Heart left ventricle (tissue), 16 donors: Measurements from ENCODE around the gene IP6K2. TPM values are rescaled to one million over a fixed set of nuclear protein-coding genes. Genes with fewer than 3 reads are reported as not detected.

Source experiments
- ATAC-seq, 4 donors: fragments of 200-7000 bp; cut with Tn5 transposase; one replicate each; pipeline ENCODE4 v1.9.1; 2020 to 2022; ENCODE audit warnings: moderate library complexity in 4 of 4, mild to moderate bottlenecking in 3 of 4, moderate number of reproducible peaks in 1 of 4
- DNase-seq, 5 donors: peaks; one replicate each; pipeline ENCODE4 v3.0.0-alpha.2; 2020
- H3K27ac ChIP-seq, 12 donors: fragments of 200-600 bp; sonication (generic) in 4 of 12; one replicate each; pipeline versions ENCODE4 v1.5.0 to v1.8.0; 2016 to 2022; ENCODE audit warnings: mild to moderate bottlenecking in 2 of 12
- H3K27me3 ChIP-seq, 9 donors: fragments of 200-600 bp; sonication (generic) in 2 of 9; one replicate each; pipeline versions ENCODE4 v1.5.1 to v1.8.0; 2016 to 2022; ENCODE audit warnings: mild to moderate bottlenecking in 3 of 9
- H3K36me3 ChIP-seq, 9 donors: fragments of 200-600 bp; sonication (generic) in 2 of 9; one replicate each; pipeline versions ENCODE4 v1.5.0 to v1.8.0; 2018 to 2022; ENCODE audit warnings: mild to moderate bottlenecking in 2 of 9
- H3K4me1 ChIP-seq, 12 donors: fragments of 200-600 bp; sonication (generic) in 4 of 12; one replicate each; pipeline versions ENCODE4 v1.5.0 to v1.8.0; 2016 to 2022; ENCODE audit warnings: mild to moderate bottlenecking in 3 of 12
- H3K4me3 ChIP-seq, 12 donors: fragments of 200-600 bp; sonication (generic) in 4 of 12; one replicate each; pipeline versions ENCODE4 v1.5.0 to v1.8.0; 2017 to 2022; ENCODE audit warnings: mild to moderate bottlenecking in 9 of 12, moderate library complexity in 4 of 12
- H3K9me3 ChIP-seq, 12 donors: fragments of 200-600 bp; sonication (generic) in 4 of 12; one replicate each; pipeline versions ENCODE4 v1.5.0 to v1.8.0; 2016 to 2022; ENCODE audit warnings: mild to moderate bottlenecking in 1 of 12
- POLR2A ChIP-seq, 2 donors: fragments of 450-650 bp; IDR thresholded peaks; one replicate each; pipeline ENCODE4 v1.6.1; 2017; ENCODE audit warnings: antibody characterized with exemption in 2 of 2, mild to moderate bottlenecking in 2 of 2, moderate library complexity in 2 of 2
- WGBS, 4 donors: extraction: QIAGEN DNeasy Blood & Tissue Kit in 2 of 4; methylation state at CpG; one replicate each; pipeline versions ENCODE4 v1.1.5 to v1.1.7; 2013 to 2018; 5-methylcytosine and 5-hydroxymethylcytosine counted together
- intact Hi-C, 10 donors: fragments of 100-400 bp; cut with DNase I; formaldehyde crosslinking; loops; one replicate each; pipeline versions ENCODE4 v1.11.1 to v1.14.2; 2022
- polyA plus RNA-seq, 2 donors: library from polyadenylated mRNA; stranded (reverse); fragments of 200-250 nt; gene quantifications; one replicate each; pipeline ENCODE4 v1.2.3, GENCODE V29; 2013
- total RNA-seq, 9 donors: library from RNA; depleted of rRNA in 2 of 9; stranded (reverse); fragments of >200 nt in 2 of 9; fragmentation: NEBNext Ultra II Directional in 3 of 9; extraction: Animal tissue kit (Norgen Biotek cat#: 25700) in 3 of 9; gene quantifications; one replicate each; pipeline versions ENCODE4 v1.1.0 to v1.2.4, GENCODE V29; 2016 to 2023
- TF ChIP-seq, protein P1 (sequence below), 12 donors: fragments of 200-600 bp; sonication (generic) in 4 of 12; IDR thresholded peaks; one replicate each; pipeline versions ENCODE4 v1.5.0 to v1.8.0; 2018 to 2022; ENCODE audit warnings: antibody characterized with exemption in 12 of 12, mild to moderate bottlenecking in 5 of 12
- donor health status: ischemic (EF 13 %, LVEDD 7.1; RV severe dilation, severe dysfunction).
- donor health status: healthy with polysubstance abuse.
- donor health status: DM: no; HTN: yes; CAD: no.
- donor health status: DM: no; HTN: no; CAD: no.
- donor health status: ischemic (EF 25% LVEDD 6.9; RV normal size, moderate dysfunction).
- donor health status: ischemic (EF 25% LVEDD 5.7; RV mildly dilated, moderate dysfunction).
- donor health status: healthy.
- donor health status: DM: yes; HTN: yes; CAD: no.
- donor health status: ischemic (EF 35%, LVEDD 5.7; RV mildly dilated, moderate dysfunction).
- donor health status: nonischemic (EF 11% LVEDD 7.7; RV severe dilation, severe dysfunction).
- donor health status: DM: yes; HTN: yes; CAD: no.
- donor health status: PGD.
- donor health status: ischemic (EF 29% LVEDD 5.4; RV normal size, mild dysfunction).
- donor health status: nonischemic (EF 23%, LVEDD 6.1; RV moderate dilation, normal function).

Gene IP6K2
- total and polyA plus RNA-seq, 11 donors, result 14.1 to 42.7 (median 26.2) TPM

DNA sequence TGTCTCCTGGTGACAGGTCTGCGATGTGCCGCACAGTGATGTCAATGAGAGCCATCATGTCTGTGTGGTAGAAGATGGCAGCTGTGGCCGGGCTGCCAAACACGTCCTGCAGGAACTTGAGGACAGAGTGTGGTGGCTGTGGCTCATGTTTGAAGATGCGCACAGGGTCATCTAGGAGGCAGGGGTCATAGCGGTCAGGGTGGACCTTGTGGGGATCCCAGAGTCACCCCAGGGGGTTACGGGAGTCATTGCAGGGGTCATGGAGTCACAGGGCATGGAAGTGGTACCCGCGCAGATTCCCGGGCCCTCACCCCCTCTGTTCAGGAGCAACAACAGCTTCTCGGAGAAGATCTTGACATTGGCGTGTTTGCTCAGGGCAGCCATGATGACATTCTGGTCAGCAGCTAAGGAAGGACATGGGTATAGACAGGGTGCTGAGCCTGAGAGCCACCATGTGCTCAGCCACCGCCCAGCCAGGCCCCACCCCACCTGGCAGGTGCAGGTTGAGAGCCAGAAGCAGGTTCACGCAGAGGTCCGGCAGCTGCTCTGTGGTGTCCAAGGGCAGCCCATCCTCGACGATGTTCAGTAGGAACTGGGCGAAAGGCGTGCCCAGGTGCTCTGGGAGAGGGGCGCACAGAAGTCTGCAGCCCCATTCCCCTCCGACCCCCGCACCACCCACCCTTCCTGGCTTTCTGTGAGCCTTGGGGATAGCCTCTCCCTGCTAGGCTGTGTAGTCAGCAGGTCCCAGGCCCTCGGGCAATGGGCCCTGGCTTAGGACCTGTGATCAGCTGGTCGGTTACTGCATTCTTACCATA, 38.2 kb downstream of the IP6K2 start:
- DNase-seq, result no peak
- Histone ChIP-seq H3K36me3 (peaks cover 0 to 88% (median 78%) of the 10 kb centered on the region in 9 donors), H3K27ac (no peak overlapping the region), H3K4me1 (peaks cover 0 to 11% (median 9%) of the 10 kb centered on the region in 12 donors), H3K27me3 (no peaks in the 10 kb centered on the region), H3K4me3 (no peak overlapping the region), H3K9me3 (no peaks in the 10 kb centered on the region)
- no peak for TF ChIP-seq POLR2A (IDR thresholded peaks at IDR 0.05)
- TF ChIP-seq, protein P1, sequence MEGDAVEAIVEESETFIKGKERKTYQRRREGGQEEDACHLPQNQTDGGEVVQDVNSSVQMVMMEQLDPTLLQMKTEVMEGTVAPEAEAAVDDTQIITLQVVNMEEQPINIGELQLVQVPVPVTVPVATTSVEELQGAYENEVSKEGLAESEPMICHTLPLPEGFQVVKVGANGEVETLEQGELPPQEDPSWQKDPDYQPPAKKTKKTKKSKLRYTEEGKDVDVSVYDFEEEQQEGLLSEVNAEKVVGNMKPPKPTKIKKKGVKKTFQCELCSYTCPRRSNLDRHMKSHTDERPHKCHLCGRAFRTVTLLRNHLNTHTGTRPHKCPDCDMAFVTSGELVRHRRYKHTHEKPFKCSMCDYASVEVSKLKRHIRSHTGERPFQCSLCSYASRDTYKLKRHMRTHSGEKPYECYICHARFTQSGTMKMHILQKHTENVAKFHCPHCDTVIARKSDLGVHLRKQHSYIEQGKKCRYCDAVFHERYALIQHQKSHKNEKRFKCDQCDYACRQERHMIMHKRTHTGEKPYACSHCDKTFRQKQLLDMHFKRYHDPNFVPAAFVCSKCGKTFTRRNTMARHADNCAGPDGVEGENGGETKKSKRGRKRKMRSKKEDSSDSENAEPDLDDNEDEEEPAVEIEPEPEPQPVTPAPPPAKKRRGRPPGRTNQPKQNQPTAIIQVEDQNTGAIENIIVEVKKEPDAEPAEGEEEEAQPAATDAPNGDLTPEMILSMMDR (IDR thresholded peaks at IDR 0.05), result no peak
- no peak for ATAC-seq
- intact Hi-C loops, result no loop called here
- WGBS, 4 donors, result 93 to 95% (median 95%) methylated on average over 18 to 24 of the region's 24 CpGs

DNA sequence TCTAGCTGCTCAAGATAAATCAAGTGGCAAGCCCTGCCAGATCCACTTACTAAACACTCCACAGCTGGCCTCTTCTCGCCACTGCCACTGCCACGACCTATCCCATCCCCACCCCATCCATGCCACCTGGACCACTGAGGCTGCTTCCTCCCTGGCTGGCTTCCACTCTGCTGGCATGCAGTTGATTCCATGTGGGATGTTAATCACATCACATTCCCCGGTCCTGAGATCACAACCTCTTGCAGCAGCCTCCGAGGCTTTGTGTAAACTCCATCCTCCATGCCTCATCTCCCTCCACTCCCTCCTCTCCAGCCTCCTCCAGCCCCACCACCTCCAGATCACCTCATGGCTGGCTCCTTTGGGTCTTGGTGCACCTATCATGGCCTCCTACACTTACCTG, 39.0 kb downstream of the IP6K2 start:
- Histone ChIP-seq H3K9me3 (no peaks in the 10 kb centered on the region), H3K36me3 (peaks cover 0 to 89% (median 80%) of the 10 kb centered on the region in 9 donors), H3K4me1 (peaks cover 0 to 3% (median 2%) of the 10 kb centered on the region in 12 donors), H3K27ac (no peak overlapping the region), H3K27me3 (no peaks in the 10 kb centered on the region), H3K4me3 (no peak overlapping the region)
- TF ChIP-seq, protein P1 (IDR thresholded peaks at IDR 0.05), result no peak
- no peak for TF ChIP-seq POLR2A (IDR thresholded peaks at IDR 0.05)
- 59 to 64% (median 63%) methylated on average over 4 of the region's 4 CpGs for WGBS, 4 donors
- no peak for DNase-seq
- no peak for ATAC-seq
- intact Hi-C loops, result no loop called here

DNA sequence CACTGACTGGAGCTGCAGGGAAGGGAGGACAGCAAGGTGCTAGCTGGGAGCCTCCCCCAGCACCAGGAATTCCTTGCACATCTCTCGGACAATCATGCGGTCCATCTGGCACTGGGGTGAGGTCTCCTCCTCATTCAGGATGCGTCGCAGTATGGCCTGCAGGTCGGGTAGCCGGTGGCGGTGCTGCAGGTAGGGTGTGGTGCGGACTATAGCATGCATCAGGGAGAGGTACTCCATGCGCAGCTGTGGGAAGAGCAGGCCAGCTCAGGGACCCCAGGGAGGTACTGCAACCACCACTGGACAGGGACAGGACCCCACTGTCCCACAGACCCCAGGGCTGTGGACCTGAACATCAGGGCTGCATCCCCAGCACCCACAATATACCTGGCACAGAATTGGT, 42.5 kb downstream of the IP6K2 start:
- no peak overlapping the region for H3K4me3 ChIP-seq
- WGBS, 4 donors, result 91 to 94% (median 93%) methylated on average over 9 of the region's 9 CpGs
- peak in 1 of 4 donors; percentile 13 for ATAC-seq
- peaks cover 0 to 67% (median 61%) of the 10 kb centered on the region in 9 donors for H3K36me3 ChIP-seq
- intact Hi-C loops, result no loop called here
- H3K27ac ChIP-seq, result no peak overlapping the region
- no peak for DNase-seq
- H3K4me1 ChIP-seq, result no peaks in the 10 kb centered on the region
- TF ChIP-seq, protein P1 (IDR thresholded peaks at IDR 0.05), result no peak
- TF ChIP-seq POLR2A (IDR thresholded peaks at IDR 0.05), result no peak
- no peaks in the 10 kb centered on the region for H3K9me3 ChIP-seq
- no peaks in the 10 kb centered on the region for H3K27me3 ChIP-seq

DNA sequence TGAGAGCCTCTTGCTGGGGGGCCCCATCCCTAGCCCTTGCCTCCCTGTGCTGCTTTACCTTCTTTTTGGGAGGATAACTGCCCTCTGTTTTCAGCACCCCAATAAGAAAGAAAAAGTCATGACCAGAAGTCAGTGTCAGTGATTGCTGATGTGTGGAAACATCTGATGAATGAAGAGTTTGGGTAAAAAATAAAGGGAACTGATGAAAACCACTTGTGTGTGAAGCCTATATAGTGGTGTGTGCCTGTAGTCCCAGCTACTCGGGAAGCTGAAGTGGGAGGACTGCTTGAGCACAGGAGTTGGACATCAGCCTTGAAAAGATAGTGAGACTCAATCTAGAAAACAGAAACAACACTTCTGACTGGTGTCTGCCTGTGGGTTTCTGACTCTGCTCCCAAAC, 44.5 kb downstream of the IP6K2 start:
- TF ChIP-seq, protein P1 (IDR thresholded peaks at IDR 0.05), result no peak
- TF ChIP-seq POLR2A (IDR thresholded peaks at IDR 0.05), result no peak
- Histone ChIP-seq H3K4me3 (no peak overlapping the region), H3K27me3 (no peaks in the 10 kb centered on the region), H3K9me3 (no peaks in the 10 kb centered on the region), H3K36me3 (peaks cover 0 to 47% (median 41%) of the 10 kb centered on the region in 9 donors), H3K4me1 (no peaks in the 10 kb centered on the region), H3K27ac (no peak overlapping the region)
- 42 to 47% (median 43%) methylated on average over 1 of the region's 1 CpG for WGBS, 4 donors
- intact Hi-C loops, result no loop called here
- DNase-seq (no peak), ATAC-seq (no peak)
